HG03432 (cell line): Measurements from ENCODE around the gene COX6B2.

Experiments used
- ATAC-seq: cut with Tn5 transposase; IDR thresholded peaks from one replicate; pipeline ENCODE4 v1.9.1; 2021; ENCODE audit warnings: mild to moderate bottlenecking, moderate library complexity; ENCODE audit not compliant: unreplicated experiment

The COX6B2 gene

GRCh38 chr19:55362990-55363716, 8.6 kb upstream of the COX6B2 start, which contains the start of gene GARIN5B:
TSS of gene GARIN5B (minus strand) at chr19:55363260. CDS start at chr19:55363066, 194 bp downstream.
- no peak for ATAC-seq

DNA sequence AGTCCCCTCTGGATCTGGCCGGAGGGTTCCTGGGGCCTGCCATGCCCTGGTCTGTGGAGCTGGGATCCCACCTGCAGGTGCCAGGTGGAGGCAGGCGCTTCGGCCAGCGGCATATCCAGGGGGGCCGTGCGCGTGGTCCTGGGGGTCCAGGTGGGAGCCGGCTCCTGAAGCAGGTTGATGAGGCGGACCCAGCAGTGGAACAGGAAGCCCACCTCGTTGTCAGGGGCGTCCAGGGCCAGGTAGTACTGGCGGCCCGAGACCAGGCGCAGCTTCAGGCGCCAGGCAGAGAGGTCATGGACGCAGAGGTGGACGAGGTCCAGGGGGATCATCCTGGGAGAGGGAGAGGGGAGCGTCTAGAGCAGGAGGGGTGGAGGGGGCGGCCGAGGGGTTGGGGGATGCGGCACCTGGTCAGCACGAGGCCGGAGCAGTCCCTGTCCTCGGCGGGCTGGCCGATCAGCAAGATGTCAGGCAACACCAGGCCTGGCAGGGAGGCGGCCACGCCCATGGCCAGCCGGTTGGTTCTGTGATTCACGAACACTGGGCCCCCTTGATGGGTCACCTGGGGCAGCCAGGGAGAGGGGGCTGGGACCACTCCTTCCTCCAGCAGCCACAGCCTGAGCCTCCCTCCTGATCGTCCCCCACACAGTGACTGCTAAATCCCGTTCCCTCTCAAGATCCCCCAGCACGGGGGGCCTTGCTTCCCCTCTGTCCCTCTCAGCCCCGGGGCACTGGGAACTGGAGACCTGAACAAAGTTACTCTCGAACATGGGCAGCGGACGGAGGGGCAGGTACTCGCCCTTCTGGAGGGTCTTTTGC, 7.9 kb upstream of the COX6B2 start:
- ATAC-seq, result no peak

GRCh38 chr19:55360902-55361301, 6.4 kb upstream of the COX6B2 start:
- ATAC-seq, result no peak

DNA sequence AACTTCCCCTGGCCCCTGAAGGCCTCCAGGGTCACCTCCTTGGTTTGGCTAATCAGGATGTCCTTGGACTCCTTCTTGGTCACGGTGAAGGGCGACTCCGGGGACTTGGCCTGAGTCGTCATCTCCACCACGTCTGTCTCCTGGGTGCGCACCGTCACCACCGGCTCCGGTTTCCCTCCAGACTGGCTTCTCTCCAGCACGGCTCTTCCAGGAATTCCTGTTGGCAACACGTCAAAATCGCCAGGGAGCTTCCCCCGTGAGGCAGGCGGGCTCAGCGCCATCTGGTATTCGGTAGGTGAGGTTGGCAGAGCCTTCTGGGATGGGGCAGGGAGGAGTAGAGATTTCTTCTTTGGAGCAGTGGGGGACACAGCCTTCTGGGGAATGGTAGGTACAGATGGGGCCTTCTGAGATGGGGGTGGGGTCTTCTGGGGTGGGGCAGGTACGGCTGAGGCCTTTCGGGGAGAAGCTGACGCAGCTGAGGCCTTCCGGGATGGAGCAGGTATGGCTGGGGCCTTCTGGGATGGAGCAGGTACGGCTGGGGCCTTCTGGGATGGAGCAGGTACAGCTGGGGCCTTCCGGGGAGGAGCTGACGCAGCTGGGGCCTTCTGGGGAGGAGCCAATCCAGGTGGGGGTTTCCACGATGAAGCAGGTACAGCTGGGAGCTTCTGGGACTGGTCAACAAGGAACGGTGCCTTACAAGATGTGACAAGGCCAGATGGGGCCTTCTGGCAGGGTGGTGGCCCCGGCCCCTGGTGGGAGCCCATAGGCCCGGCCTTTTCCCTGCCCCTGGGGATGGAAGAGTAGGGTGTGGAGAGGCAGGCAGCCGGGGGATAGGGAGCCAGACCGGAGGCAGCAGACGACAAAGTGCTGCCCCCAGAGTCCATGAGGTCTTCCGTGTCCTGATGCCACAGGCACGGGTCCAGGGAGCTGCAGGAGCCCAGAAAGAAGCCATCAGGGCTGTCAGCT, 4.7 kb upstream of the COX6B2 start:
- no peak for ATAC-seq

- no peak for ATAC-seq
These were observed 4.0 kb upstream of the COX6B2 start for GRCh38 chr19:55358493-55358892.

- no peak for ATAC-seq
These were observed 798 bp upstream of the COX6B2 start for GRCh38 chr19:55355213-55355821.

GRCh38 chr19:55353803-55354697, 469 bp downstream of the COX6B2 start:
- ATAC-seq, result no peak

- no peak for ATAC-seq
These were observed 1.1 kb downstream of the COX6B2 start for GRCh38 chr19:55353356-55353802.

DNA sequence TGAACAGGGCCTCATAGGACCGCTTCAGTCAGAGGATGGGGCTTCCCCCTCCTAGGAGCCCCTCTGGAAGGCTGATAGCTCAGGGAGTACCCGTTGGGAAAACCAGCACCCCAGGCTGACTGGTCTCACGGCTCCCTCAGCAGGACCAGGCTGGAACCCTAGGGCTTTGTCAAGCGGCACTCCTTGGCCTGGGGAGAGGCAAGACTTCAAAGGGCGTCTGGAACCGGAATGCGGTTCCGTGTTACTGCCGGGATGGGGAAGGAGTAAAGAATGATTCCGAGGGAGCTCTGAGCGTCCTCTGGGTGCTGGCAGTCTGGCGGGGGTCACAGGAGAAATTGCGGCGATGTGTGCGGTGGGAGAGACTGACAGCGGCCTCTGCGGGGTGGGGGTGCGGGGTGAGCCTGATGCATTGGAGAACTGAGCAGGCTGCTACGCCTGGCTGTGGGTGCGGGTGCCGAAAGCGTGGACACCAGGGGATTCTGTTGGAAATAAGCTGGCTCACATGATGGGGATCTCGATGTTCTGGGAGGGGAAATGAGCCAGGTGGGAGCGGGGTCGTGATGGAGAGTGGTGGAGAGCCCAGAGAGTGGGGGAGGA, 1.9 kb downstream of the COX6B2 start:
- no peak for ATAC-seq

- ATAC-seq, result no peak
These were observed 2.5 kb downstream of the COX6B2 start for GRCh38 chr19:55352040-55352439.

- no peak for ATAC-seq
These were observed 3.8 kb downstream of the COX6B2 start for GRCh38 chr19:55350620-55351315.

- no peak for ATAC-seq
These were observed 6.0 kb downstream of the COX6B2 start for GRCh38 chr19:55348317-55349034.

DNA sequence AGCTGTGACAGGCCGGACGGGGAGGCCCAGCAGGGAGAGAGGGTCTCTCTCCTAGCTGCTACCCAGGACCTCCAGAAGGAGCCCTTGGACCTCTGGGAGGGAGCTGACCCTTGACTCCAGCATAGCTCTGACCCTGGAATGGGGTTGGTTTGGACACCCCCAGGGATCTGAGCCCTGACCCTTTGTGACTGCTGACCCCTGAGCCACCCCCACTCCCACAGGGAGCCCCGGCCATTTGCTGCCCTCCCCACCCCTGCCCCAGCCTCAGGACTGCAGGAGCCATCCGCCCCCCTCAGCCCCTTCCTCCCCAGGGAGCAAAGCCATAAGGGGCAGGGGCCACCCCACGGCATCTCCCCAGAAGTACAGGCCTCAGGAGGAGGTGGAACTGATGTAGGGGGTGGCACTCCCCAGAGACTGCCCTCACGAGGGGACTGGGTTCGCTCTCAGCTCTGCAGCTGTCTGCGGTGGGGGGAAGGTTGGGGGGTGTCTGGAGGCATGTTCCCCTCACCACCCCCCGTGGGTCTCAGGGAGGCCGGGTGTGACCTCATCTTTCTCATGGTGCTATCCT, 7.0 kb downstream of the COX6B2 start:
- no peak for ATAC-seq

GRCh38 chr19:55346725-55347441, 7.6 kb downstream of the COX6B2 start:
- no peak for ATAC-seq

DNA sequence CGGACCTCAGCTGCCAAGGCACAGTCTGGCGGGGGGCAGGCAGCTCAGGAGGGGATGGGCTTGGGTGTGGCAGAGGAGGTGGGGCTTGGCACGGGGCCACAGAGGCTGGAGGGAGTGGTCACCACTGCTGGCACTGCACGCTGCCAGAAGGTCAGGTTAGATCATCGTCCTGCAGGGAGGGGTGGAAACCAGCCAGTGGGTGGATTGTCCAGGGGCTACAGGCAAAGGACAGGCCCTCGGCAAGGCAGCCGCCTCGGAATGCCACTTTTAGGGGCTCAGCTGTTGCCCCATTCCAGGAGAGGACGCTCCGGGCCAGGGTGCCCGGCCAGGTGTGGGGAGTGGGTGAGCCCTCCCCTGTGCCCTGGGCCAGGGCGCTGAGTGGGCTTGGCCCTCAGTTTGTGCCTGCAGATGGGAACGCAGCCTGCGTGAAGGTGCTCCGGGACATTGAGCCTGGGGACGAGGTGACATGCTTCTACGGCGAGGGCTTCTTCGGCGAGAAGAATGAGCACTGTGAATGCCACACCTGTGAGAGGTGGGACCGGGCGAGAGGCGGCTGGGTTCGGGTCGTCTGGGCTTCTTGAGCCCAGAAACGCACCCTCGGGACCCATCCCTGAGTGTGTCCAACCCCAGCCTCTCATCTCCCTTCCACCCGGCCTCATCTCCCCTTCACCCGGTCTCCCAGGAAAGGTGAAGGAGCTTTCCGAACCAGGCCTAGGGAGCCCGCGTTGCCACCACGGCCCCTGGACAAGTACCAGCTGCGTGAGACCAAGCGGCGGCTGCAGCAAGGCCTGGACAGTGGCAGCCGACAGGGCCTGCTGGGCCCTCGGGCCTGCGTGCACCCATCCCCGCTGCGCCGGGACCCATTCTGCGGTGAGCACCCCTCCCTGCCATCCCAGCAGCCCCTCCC, 8.4 kb downstream of the COX6B2 start:
- ATAC-seq, result no peak
